ENCODE data around the gene FAM53A.

- TF ChIP-seq GATA2 (IDR thresholded peaks at IDR 0.05; ENCODE audit: low read depth, low read length) = no peak
- TF ChIP-seq GATA3 (IDR thresholded peaks at IDR 0.05; ENCODE audit: low read depth, low read length) = no peak
Observed at GRCh38 chr4:1638272-1638598, 45.9 kb downstream of the FAM53A start.
